Measurements from ENCODE around the gene SSTR3.

DNA sequence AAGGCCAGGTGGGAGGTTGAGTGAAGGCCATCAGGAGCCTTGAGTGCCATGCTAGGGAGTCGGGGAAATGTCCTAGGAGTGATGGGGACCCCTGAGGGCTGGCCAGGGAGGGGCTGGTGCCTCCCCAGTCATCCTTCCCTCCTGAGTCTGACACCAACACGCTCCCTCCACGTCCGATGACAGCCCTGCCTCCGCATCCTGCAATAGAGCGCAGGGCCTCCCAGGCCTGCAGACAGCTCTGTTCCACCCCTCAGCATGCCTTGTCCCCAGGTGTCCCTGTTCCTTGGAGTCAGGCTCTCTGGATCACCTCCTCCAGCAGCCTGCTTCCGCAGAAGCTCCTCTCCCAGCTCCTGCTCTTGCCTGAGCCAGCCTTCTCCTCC lies 28.7 kb upstream of the SSTR3 start:
- TF ChIP-seq CTCF (IDR thresholded peaks at IDR 0.05) = no peak
- no peak for TF ChIP-seq POLR2AphosphoS5 (IDR thresholded peaks at IDR 0.05; ENCODE audit: low read depth, low read length)

All from Panc1 (cell line).